Transverse colon (tissue), 4 donors: ENCODE results near the gene MMP2. TPM values are rescaled to one million over a fixed set of nuclear protein-coding genes. Genes with fewer than 3 reads are reported as not detected.

Experiments used
- DNase-seq: peaks from one replicate; pipeline ENCODE4 v3.0.0-alpha.2; 2019
- H3K27ac ChIP-seq, 4 donors: fragments of 200-600 bp; sonication (generic); 2 replicates each; pipeline ENCODE4 v1.5.1; 2016 to 2018; ENCODE audit warnings: inconsistent platforms in 4 of 4
- H3K27me3 ChIP-seq: fragments of 200-600 bp; sonication (generic); 2 replicates; pipeline ENCODE4 v1.5.1; 2017; ENCODE audit warnings: inconsistent platforms
- H3K36me3 ChIP-seq, 4 donors: fragments of 200-600 bp; sonication (generic); 2 replicates each; pipeline ENCODE4 v1.5.1; 2017 to 2019; ENCODE audit warnings: inconsistent platforms in 4 of 4
- H3K4me1 ChIP-seq, 4 donors: fragments of 200-600 bp; sonication (generic); 2 replicates each; pipeline ENCODE4 v1.5.1; 2017 to 2020; ENCODE audit warnings: inconsistent platforms in 4 of 4
- H3K4me3 ChIP-seq, 4 donors: fragments of 200-600 bp; sonication (generic); 1 replicate in 1 of 4; 2 replicates in 3 of 4; pipeline versions ENCODE4 v1.5.1 to v1.6.1; 2017 to 2019; ENCODE audit warnings: inconsistent platforms in 4 of 4
- H3K9me3 ChIP-seq, 2 donors: fragments of 200-600 bp; sonication (generic); 2 replicates each; pipeline ENCODE4 v1.5.1; 2017 to 2019; ENCODE audit warnings: inconsistent platforms in 2 of 2
- CTCF ChIP-seq, 5 experiments: fragments of 200-600 bp in 3 of 5; fragments of 450-650 bp in 2 of 5; sonication (generic) in 3 of 5; IDR thresholded peaks; 1 replicate in 2 of 5; 2 replicates in 3 of 5; pipeline ENCODE4 v1.5.1; 2016 to 2017; ENCODE audit warnings: antibody characterized with exemption in 5 of 5, inconsistent platforms in 3 of 5, mild to moderate bottlenecking in 2 of 5, moderate library complexity in 1 of 5
- EP300 ChIP-seq: sonication (generic); formaldehyde crosslinking; IDR thresholded peaks from one replicate; pipeline ENCODE4 v1.6.1; 2017; ENCODE audit warnings: antibody characterized with exemption, low read depth
- POLR2A ChIP-seq: fragments of 450-650 bp; IDR thresholded peaks from one replicate; pipeline ENCODE4 v1.6.1; 2016; ENCODE audit warnings: antibody characterized with exemption, mild to moderate bottlenecking, moderate library complexity
- POLR2AphosphoS5 ChIP-seq, 3 donors: sonication (generic); formaldehyde crosslinking; IDR thresholded peaks; one replicate each; pipeline ENCODE4 v1.6.1; 2016; ENCODE audit warnings: antibody characterized with exemption in 3 of 3
- WGBS, 2 donors: methylation state at CpG; one replicate each; pipeline ENCODE4 v1.1.5; 2018; ENCODE audit warnings: low coverage in 1 of 2; 5-methylcytosine and 5-hydroxymethylcytosine counted together
- in situ Hi-C, 4 donors: fragments of 200-750 bp; cut with MboI; loops; one replicate each; pipeline versions ENCODE4 v1.15.0 to v1.15.1; 2017; ENCODE audit warnings: low sequenced_read_pairs in 3 of 4, low pct_ligation_motif_present in 1 of 4, low pct_unique_long_range_greater_than_20kb in 1 of 4
- intact Hi-C: fragments of 100-400 bp; cut with DNase I; formaldehyde crosslinking; loops from one replicate; pipeline ENCODE4 v1.15.1; 2023; ENCODE audit warnings: low total_unique reads
- total RNA-seq, 4 donors: library from RNA; depleted of rRNA; stranded (reverse); fragments of >200 nt; gene quantifications; one replicate each; pipeline ENCODE4 v1.1.0, GENCODE V29; 2016

The MMP2 gene
- total RNA-seq, 4 donors from 2014 or later, result 52.7 to 105 (median 73.1) TPM

DNA sequence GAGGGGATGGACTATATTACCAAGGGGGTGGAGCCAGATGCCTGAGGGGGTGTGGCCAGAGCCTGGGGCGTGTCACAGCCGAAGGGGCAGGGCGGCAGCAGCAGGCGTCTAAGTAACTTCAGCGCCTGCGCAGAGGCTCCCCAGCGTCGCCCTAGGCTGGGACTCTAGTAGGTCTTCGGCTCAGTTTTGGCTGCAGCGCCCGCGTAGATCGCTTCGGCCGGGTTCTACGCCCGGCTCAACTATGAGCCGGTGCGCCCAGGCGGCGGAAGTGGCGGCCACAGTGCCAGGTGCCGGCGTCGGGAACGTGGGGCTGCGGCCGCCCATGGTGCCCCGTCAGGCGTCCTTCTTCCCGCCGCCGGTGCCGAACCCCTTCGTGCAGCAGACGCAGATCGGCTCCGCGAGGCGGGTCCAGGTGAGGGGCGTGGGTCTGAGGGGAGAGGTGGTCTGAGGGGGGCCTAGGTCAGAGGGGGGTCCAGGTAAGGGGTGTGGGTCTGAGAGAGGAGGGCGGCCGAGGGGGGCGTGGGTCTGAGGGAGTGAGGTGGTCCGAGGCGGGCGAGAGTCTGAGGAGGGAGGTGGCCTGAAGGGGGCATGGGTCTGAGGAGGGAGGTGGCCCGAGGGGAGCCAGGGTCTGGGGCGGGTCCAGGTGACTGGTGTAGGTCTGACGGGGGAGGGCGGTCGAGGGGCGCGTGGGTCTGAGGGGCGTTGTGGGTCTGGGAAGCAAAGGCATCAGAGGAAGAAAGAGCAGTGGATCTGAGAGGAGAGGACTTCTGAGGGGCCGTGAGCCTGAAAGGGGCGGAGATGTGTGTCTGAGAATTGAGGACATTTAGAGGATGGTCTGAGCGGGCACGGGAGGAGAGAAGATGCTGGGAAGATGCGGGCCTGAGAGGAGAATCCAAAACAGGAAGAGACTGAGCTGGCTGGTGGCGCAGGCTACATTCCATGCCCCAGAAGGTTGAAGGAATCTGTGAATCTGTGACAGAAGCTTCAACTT is 30.2 kb downstream of the MMP2 start, which contains the start of gene LPCAT2:
LPCAT2 (plus strand) TSS at position 132 of the 991 bp plus-strand sequence; CDS start at position 242, 110 bp downstream.
- 8 to 9% methylated on average over 14 to 54 of the region's 61 CpGs for whole genome bisulfite sequencing, 2 donors
- peak within 1 kb of the TSS; percentile 63 to 81 (median 76) for H3K27ac ChIP-seq
- peak; percentile 86 for DNase-seq
- intact Hi-C loops (loop anchor here (5.0 kb wide), 1 partner anchor 33 kb away; no protein-coding TSS in a partner anchor), in situ Hi-C loops (no loop called here)
- H3K4me3 ChIP-seq, result peak within 1 kb of the TSS; percentile 43 to 63 (median 58)
- no peaks in the 10 kb centered on the region for H3K36me3 ChIP-seq
- TF ChIP-seq CTCF (IDR thresholded peaks at IDR 0.05) (no peak), POLR2AphosphoS5 (IDR thresholded peaks at IDR 0.05) (peak; percentile 77 to 82 (median 82)), EP300 (no peak), POLR2A (peak; percentile 70)
- H3K4me1 ChIP-seq, result peaks cover 0 to 14% (median 11%) of the 10 kb centered on the region in 4 donors
- peaks cover 0 to 5% of the 10 kb centered on the region in 2 donors for H3K9me3 ChIP-seq
- no peaks in the 10 kb centered on the region for H3K27me3 ChIP-seq

DNA sequence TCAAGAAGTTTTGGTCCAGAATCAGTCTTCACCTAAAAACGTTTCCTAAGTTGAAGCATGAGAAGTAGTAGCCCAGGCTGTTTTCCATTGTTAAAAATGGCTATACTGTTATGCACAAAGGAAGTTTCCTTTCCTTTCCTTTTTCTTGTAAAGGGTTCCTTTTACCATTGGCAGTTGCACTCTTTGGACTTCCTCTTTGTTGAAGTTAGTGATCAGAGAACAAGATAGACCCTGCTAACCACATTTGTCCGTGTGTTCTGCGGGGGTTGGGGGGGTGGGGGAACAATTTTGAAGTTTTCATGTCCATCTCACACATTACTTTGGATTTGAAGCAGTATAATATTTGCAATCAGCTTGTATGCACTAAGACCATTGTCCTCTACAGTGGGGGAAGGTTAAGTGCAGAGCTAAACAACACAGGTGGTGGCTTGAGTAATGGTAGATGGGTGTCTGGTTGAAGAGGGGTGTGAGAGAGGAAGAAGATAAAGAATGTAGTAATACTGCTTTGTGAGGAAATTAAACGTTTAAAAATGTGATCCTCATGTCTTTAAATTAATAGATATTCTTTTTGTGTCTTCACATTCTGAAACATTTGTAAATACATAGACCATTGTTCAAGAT is 31.3 kb downstream of the MMP2 start:
- in situ Hi-C loops (no loop called here), intact Hi-C loops (no loop called here)
- Histone ChIP-seq H3K4me1 (peaks cover 0 to 13% (median 10%) of the 10 kb centered on the region in 4 donors), H3K4me3 (peak overlapping the region in 3 of 4 donors; percentile 57 to 63 (median 59)), H3K27ac (peak overlapping the region in 3 of 4 donors; percentile 31 to 81 (median 74)), H3K9me3 (peaks cover 0 to 5% of the 10 kb centered on the region in 2 donors), H3K36me3 (no peaks in the 10 kb centered on the region), H3K27me3 (no peaks in the 10 kb centered on the region)
- no peak for TF ChIP-seq POLR2A
- no peak for DNase-seq
- WGBS, 2 donors, result 40 to 47% methylated on average over 4 of the region's 4 CpGs

- no peak for DNase-seq
- H3K27ac ChIP-seq, result no peak overlapping the region
- peaks cover 0 to 5% of the 10 kb centered on the region in 2 donors for H3K9me3 ChIP-seq
- in situ Hi-C loops (no loop called here), intact Hi-C loops (no loop called here)
- no peaks in the 10 kb centered on the region for H3K36me3 ChIP-seq
- H3K27me3 ChIP-seq, result no peaks in the 10 kb centered on the region
- TF ChIP-seq POLR2AphosphoS5 (IDR thresholded peaks at IDR 0.05), result no peak
- no peak for TF ChIP-seq POLR2A
- no peak for TF ChIP-seq EP300
- TF ChIP-seq CTCF (IDR thresholded peaks at IDR 0.05), result no peak
- 80 to 95% methylated on average over 1 of the region's 1 CpG for WGBS, 2 donors
- peaks cover 0 to 4% (median 0%) of the 10 kb centered on the region in 4 donors for H3K4me1 ChIP-seq
- no peak overlapping the region for H3K4me3 ChIP-seq
Observed at GRCh38 chr16:55512941-55513340, 33.9 kb downstream of the MMP2 start.

DNA sequence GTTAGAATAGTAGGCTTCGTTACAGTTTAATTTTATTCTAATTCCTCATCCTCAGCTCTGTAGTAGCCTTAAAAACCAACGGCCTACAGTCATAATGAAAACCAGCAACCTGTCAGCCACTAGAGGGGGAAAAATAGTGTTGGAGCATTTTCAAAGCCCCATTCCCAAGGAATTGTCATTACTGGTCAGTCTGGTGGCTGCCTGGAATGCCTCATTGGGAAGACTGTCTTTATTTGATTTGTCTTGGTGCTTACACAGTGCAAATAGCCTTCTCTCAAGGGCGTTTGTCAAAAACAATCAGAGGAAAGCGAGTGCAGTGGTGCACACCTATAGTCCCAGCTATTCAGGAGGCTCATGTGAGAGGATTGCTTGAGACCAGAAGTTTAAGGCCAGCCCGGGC is 34.6 kb downstream of the MMP2 start:
- no peak for DNase-seq
- Histone ChIP-seq H3K36me3 (no peaks in the 10 kb centered on the region), H3K27me3 (no peaks in the 10 kb centered on the region), H3K27ac (no peak overlapping the region), H3K4me3 (no peak overlapping the region), H3K9me3 (peaks cover 0 to 5% of the 10 kb centered on the region in 2 donors), H3K4me1 (peaks cover 0 to 4% (median 0%) of the 10 kb centered on the region in 4 donors)
- intact Hi-C loops (no loop called here), in situ Hi-C loops (no loop called here)
- 76 to 88% methylated on average over 4 to 5 of the region's 5 CpGs for WGBS, 2 donors
- TF ChIP-seq POLR2A (no peak), CTCF (IDR thresholded peaks at IDR 0.05) (no peak), POLR2AphosphoS5 (IDR thresholded peaks at IDR 0.05) (no peak), EP300 (no peak)
